ENCODE results near the gene TPST1.
"Not testable (repeated sequence)": the region's sequence is repeated elsewhere in the genome, so short reads cannot be mapped to it uniquely, and the experiment has no call there.

The TPST1 gene

GRCh38 chr7:66379542-66380160, 174.5 kb downstream of the TPST1 start:
- no peak for DNase-seq (ENCODE audit: low read depth in 2 of 2)

- DNase-seq (ENCODE audit: low read depth in 2 of 2): no peak
Observed at GRCh38 chr7:66380272-66380888, 175.2 kb downstream of the TPST1 start.

- not testable (repeated sequence) for DNase-seq (ENCODE audit: low read depth in 2 of 2)
Observed at GRCh38 chr7:66382182-66382923, 177.2 kb downstream of the TPST1 start.

GRCh38 chr7:66385191-66385905, 180.2 kb downstream of the TPST1 start:
- DNase-seq (ENCODE audit: low read depth in 2 of 2): not testable (repeated sequence)

GRCh38 chr7:66395128-66395571, 190.0 kb downstream of the TPST1 start:
- not testable (repeated sequence) for DNase-seq (ENCODE audit: low read depth in 2 of 2)

DNA sequence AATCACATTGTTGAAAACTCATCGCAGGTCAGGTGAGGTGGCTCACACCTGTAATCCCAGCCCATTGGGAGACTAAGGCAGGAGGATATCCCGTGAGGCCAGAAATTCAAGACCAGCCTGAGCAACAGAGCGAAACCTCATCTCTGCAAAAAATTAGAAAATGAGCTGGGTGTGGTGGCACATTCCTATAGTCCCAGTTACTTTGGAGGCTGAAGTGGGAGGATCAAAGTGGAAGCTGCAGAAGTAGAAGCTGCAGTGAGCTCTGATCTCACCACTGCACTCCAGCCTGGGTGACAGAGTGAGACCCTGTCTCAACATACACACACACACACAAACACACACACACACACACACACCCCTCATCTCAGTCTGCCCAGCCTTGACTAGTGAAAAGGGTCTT, 190.9 kb downstream of the TPST1 start:
- not testable (repeated sequence) for DNase-seq (ENCODE audit: low read depth in 2 of 2)

GRCh38 chr7:66398841-66399240, 193.7 kb downstream of the TPST1 start:
- not testable (repeated sequence) for DNase-seq (ENCODE audit: low read depth in 2 of 2)

DNA sequence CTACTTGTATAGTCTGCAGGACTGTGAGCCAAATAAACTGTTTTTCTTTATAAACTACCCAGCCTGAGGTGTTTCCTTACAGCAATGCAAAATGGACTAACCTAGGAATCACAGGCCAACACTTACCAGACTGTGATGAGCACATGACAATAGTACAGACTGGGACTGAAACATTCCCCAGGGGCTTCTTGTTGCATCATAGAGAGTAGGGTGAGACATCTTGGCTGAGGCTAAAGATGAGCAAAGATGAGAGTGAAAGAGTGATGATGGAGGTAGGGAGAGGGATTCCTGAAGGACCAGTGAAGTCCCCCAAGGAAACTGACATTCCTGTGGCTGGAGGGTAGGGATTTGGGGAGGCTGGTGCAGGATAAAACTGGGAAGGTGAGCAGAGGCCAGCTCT, 194.4 kb downstream of the TPST1 start:
- DNase-seq (ENCODE audit: low read depth in 2 of 2): no peak

GRCh38 chr7:66400400-66400799, 195.3 kb downstream of the TPST1 start:
- DNase-seq (ENCODE audit: low read depth in 2 of 2): no peak

- not testable (repeated sequence) for DNase-seq (ENCODE audit: low read depth in 2 of 2)
Observed at GRCh38 chr7:66401126-66401525, 196.0 kb downstream of the TPST1 start.

DNA sequence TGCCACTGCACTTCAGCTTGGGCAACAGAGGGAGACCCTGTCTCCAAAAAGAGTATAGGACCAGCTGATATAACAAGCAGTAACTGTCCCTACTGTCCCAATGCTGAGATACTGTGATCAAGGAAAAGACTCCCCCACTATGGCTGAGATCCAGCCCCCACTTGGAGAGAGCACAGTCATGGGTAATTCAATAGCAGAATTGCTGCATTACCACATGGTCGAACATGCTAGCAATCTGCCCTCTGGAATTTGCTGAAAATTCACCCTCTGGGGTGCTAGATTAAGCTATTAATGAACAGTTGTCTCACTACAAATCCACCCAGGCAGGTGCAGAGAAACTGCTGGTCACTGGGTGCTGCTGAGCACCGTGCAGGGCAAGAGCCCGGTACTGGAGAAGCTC, 196.8 kb downstream of the TPST1 start:
- not testable (repeated sequence) for DNase-seq (ENCODE audit: low read depth in 2 of 2)

- no peak for DNase-seq (ENCODE audit: low read depth in 2 of 2)
Observed at GRCh38 chr7:66403564-66403963, 198.4 kb downstream of the TPST1 start.

GRCh38 chr7:66409493-66409892, 204.4 kb downstream of the TPST1 start:
- no peak for DNase-seq (ENCODE audit: low read depth in 2 of 2)

Data from stimulated activated CD4-positive, alpha-beta T cell treated with anti-CD3 and anti-CD28 coated beads, Interleukin-15, amount 100 ng/mL, for 48 hours (primary cell).